Hepatocyte (in vitro differentiated cells): Measurements from ENCODE around the gene NLK.

Source experiments
- CTCF ChIP-seq: fragments of 200-600 bp; sonication (generic); IDR thresholded peaks from 2 replicates; pipeline ENCODE4 v1.5.1; 2016; ENCODE audit warnings: antibody characterized with exemption, mild to moderate bottlenecking; ENCODE audit not compliant: poor library complexity
- EZH2 ChIP-seq: fragments of 200-600 bp; sonication (generic); IDR thresholded peaks from 2 replicates; pipeline ENCODE4 v1.6.1; 2016; ENCODE audit warnings: antibody characterized with exemption, mild to moderate bottlenecking, borderline replicate concordance

DNA sequence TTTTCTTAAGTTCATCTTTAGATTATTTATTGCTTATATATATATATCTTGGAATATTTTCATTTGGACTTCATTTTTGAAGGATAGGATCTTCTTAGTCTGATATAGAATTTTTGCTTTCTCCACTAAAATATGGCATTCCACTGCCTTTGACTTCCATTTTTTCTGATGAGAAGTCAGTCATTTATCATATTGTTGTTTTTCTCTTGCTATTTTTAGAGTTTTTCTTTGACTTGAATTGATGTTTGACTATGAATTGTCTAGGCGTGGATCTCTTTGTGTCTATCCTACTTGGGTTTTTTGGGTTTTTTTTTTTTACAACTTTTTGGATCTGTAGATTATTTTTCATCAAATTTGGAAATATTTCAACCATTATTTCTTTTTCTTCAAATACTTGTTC, 67.7 kb downstream of the NLK start:
- TF ChIP-seq EZH2 (no peak), CTCF (no peak)
